ENCODE data around the gene IFI6.

DNA sequence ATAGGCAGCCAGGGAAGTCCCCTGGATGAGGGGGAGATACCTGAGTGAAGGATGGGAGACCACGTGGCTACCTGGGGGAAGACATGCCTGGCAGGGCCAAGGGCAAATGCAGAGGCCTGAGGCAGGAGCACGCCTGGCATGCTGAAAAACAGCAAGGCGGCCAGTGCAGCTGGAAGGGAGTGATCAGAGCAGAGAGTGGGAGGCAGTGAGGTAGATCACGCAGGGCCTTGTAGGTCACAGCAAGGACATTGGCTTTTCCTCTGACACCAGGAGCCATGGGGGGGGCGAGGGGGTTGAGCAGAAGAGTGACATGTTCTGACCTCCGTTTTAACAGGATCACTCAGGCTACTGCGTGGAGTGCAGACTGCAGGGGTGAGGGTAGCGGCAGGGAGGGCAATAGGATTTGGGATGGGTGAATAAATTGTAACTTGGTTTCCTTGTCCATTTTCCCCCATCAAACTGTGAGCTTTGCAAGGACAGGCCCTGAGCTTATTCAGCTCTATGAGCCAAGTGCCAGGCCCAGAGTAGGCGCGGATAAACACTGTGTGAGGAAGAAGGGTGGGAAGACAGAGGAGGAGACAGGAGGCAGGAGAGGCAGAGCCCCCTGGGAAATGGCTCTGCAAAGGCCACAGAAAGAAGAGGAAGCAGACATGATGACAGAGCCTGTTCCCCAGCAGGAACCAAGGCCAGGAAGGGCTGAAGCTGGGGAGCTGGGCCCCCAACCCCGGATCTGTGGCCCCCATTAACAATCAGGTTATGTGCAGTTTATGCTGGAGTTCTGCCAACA lies 16.6 kb downstream of the IFI6 start:
- TF ChIP-seq, protein P1, sequence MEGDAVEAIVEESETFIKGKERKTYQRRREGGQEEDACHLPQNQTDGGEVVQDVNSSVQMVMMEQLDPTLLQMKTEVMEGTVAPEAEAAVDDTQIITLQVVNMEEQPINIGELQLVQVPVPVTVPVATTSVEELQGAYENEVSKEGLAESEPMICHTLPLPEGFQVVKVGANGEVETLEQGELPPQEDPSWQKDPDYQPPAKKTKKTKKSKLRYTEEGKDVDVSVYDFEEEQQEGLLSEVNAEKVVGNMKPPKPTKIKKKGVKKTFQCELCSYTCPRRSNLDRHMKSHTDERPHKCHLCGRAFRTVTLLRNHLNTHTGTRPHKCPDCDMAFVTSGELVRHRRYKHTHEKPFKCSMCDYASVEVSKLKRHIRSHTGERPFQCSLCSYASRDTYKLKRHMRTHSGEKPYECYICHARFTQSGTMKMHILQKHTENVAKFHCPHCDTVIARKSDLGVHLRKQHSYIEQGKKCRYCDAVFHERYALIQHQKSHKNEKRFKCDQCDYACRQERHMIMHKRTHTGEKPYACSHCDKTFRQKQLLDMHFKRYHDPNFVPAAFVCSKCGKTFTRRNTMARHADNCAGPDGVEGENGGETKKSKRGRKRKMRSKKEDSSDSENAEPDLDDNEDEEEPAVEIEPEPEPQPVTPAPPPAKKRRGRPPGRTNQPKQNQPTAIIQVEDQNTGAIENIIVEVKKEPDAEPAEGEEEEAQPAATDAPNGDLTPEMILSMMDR (IDR thresholded peaks at IDR 0.05; ENCODE audit: low read depth, low read length, poor library complexity, severe bottlenecking) = no peak
- TF ChIP-seq EZH2phosphoT487 (IDR thresholded peaks at IDR 0.05; ENCODE audit: borderline replicate concordance, low read length) = no peak

Data from DOHH2 (cell line).